Thyroid gland (tissue), 4 donors: Measurements from ENCODE around the gene IL2RA.

Source experiments
- POLR2A ChIP-seq, 2 donors: fragments of 450-650 bp; IDR thresholded peaks; one replicate each; pipeline ENCODE4 v1.6.1; 2017; ENCODE audit warnings: antibody characterized with exemption in 2 of 2, mild to moderate bottlenecking in 2 of 2, moderate library complexity in 1 of 2
- TF ChIP-seq, protein P1 (sequence below), 6 experiments: fragments of 200-600 bp in 3 of 6; fragments of 450-650 bp in 3 of 6; sonication (generic) in 3 of 6; IDR thresholded peaks; one replicate each; pipeline ENCODE4 v1.5.1; 2016 to 2019; ENCODE audit warnings: antibody characterized with exemption in 6 of 6, mild to moderate bottlenecking in 2 of 6, inconsistent platforms in 1 of 6, moderate library complexity in 1 of 6

- TF ChIP-seq, protein P1, sequence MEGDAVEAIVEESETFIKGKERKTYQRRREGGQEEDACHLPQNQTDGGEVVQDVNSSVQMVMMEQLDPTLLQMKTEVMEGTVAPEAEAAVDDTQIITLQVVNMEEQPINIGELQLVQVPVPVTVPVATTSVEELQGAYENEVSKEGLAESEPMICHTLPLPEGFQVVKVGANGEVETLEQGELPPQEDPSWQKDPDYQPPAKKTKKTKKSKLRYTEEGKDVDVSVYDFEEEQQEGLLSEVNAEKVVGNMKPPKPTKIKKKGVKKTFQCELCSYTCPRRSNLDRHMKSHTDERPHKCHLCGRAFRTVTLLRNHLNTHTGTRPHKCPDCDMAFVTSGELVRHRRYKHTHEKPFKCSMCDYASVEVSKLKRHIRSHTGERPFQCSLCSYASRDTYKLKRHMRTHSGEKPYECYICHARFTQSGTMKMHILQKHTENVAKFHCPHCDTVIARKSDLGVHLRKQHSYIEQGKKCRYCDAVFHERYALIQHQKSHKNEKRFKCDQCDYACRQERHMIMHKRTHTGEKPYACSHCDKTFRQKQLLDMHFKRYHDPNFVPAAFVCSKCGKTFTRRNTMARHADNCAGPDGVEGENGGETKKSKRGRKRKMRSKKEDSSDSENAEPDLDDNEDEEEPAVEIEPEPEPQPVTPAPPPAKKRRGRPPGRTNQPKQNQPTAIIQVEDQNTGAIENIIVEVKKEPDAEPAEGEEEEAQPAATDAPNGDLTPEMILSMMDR (IDR thresholded peaks at IDR 0.05), result no peak
- no peak for TF ChIP-seq POLR2A (IDR thresholded peaks at IDR 0.05)
Measured at GRCh38 chr10:6035931-6036575, 26.1 kb downstream of the IL2RA start.
